ENCODE data around the gene C1R.

- no peak for TF ChIP-seq CTCF (IDR thresholded peaks at IDR 0.05)
- TF ChIP-seq POLR2A (IDR thresholded peaks at IDR 0.05) = no peak
Observed at GRCh38 chr12:7064516-7064915, 27.7 kb downstream of the C1R start.

All from lower leg skin (tissue), 3 donors.